ENCODE data around the gene CNTN4.

CNTN4 gene

GRCh38 chr3:2415083-2415482 lies 316.4 kb downstream of the CNTN4 start:
- Histone ChIP-seq H2AFZ (ENCODE audit: low read length) (no peak overlapping the region), H3K79me2 (ENCODE audit: insufficient read depth, low read length) (no peaks in the 10 kb centered on the region)
- no peak for TF ChIP-seq EZH2 (IDR thresholded peaks at IDR 0.05; ENCODE audit: borderline replicate concordance, low read length)
- TF ChIP-seq CTCF (IDR thresholded peaks at IDR 0.05; ENCODE audit: low read length), result no peak

GRCh38 chr3:2420919-2421318 lies 322.3 kb downstream of the CNTN4 start:
- Histone ChIP-seq H3K27me3 (ENCODE audit: insufficient read depth, low read length) (no peaks in the 10 kb centered on the region), H3F3A (ENCODE audit: insufficient read depth, low read length) (no peaks in the 10 kb centered on the region), H3K27ac (ENCODE audit: low read depth, low read length, poor library complexity, severe bottlenecking) (no peak overlapping the region), H3K36me3 (ENCODE audit: insufficient read depth, low read length) (no peaks in the 10 kb centered on the region), H3K9ac (ENCODE audit: low read length) (no peak overlapping the region), H3K4me1 (ENCODE audit: insufficient read depth, low read length, severe bottlenecking) (no peaks in the 10 kb centered on the region), H3K9me3 (ENCODE audit: low read length) (no peaks in the 10 kb centered on the region), H2AFZ (ENCODE audit: low read length) (no peak overlapping the region), H3K79me2 (ENCODE audit: insufficient read depth, low read length) (no peaks in the 10 kb centered on the region), H3K9me2 (ENCODE audit: low read depth, low read length) (no peaks in the 10 kb centered on the region), H4K20me1 (ENCODE audit: insufficient read depth, low read length) (no peaks in the 10 kb centered on the region), H3K4me2 (ENCODE audit: low read length) (no peak overlapping the region), H3K4me3 (ENCODE audit: low read depth, low read length, poor library complexity, severe bottlenecking) (no peak overlapping the region)
- no peak for TF ChIP-seq EZH2 (IDR thresholded peaks at IDR 0.05; ENCODE audit: borderline replicate concordance, low read length)

More at GRCh38 chr3:2415083-2415482, 316.4 kb downstream of the CNTN4 start:
- Histone ChIP-seq H3K9me3 (ENCODE audit: low read length) (no peaks in the 10 kb centered on the region), H3K27ac (ENCODE audit: low read depth, low read length, poor library complexity, severe bottlenecking) (no peak overlapping the region), H3K9me2 (ENCODE audit: low read depth, low read length) (no peaks in the 10 kb centered on the region), H4K20me1 (ENCODE audit: insufficient read depth, low read length) (no peaks in the 10 kb centered on the region), H3F3A (ENCODE audit: insufficient read depth, low read length) (no peaks in the 10 kb centered on the region), H3K36me3 (ENCODE audit: insufficient read depth, low read length) (no peaks in the 10 kb centered on the region), H3K27me3 (ENCODE audit: insufficient read depth, low read length) (no peaks in the 10 kb centered on the region), H3K4me3 (ENCODE audit: low read depth, low read length, poor library complexity, severe bottlenecking) (no peak overlapping the region), H3K9ac (ENCODE audit: low read length) (no peak overlapping the region), H3K4me1 (ENCODE audit: insufficient read depth, low read length, severe bottlenecking) (no peaks in the 10 kb centered on the region), H3K4me2 (ENCODE audit: low read length) (no peak overlapping the region)

- no peaks in the 10 kb centered on the region for H4K20me1 ChIP-seq (ENCODE audit: insufficient read depth, low read length)
- no peaks in the 10 kb centered on the region for H3F3A ChIP-seq (ENCODE audit: insufficient read depth, low read length)
- no peaks in the 10 kb centered on the region for H3K9me3 ChIP-seq (ENCODE audit: low read length)
- no peak overlapping the region for H3K4me3 ChIP-seq (ENCODE audit: low read depth, low read length, poor library complexity, severe bottlenecking)
- H3K4me1 ChIP-seq (ENCODE audit: insufficient read depth, low read length, severe bottlenecking), result no peaks in the 10 kb centered on the region
- no peaks in the 10 kb centered on the region for H3K79me2 ChIP-seq (ENCODE audit: insufficient read depth, low read length)
- H3K36me3 ChIP-seq (ENCODE audit: insufficient read depth, low read length), result no peaks in the 10 kb centered on the region
- no peak overlapping the region for H3K9ac ChIP-seq (ENCODE audit: low read length)
- H3K27me3 ChIP-seq (ENCODE audit: insufficient read depth, low read length), result no peaks in the 10 kb centered on the region
- H3K4me2 ChIP-seq (ENCODE audit: low read length), result no peak overlapping the region
- H2AFZ ChIP-seq (ENCODE audit: low read length), result no peak overlapping the region
- H3K27ac ChIP-seq (ENCODE audit: low read depth, low read length, poor library complexity, severe bottlenecking), result no peak overlapping the region
- TF ChIP-seq EZH2 (IDR thresholded peaks at IDR 0.05; ENCODE audit: borderline replicate concordance, low read length) (no peak), CTCF (IDR thresholded peaks at IDR 0.05; ENCODE audit: low read length) (no peak)
- H3K9me2 ChIP-seq (ENCODE audit: low read depth, low read length), result no peaks in the 10 kb centered on the region
Observed at GRCh38 chr3:2423143-2423542, 324.5 kb downstream of the CNTN4 start.

GRCh38 chr3:2441558-2441957 lies 342.9 kb downstream of the CNTN4 start:
- H4K20me1 ChIP-seq (ENCODE audit: insufficient read depth, low read length), result no peaks in the 10 kb centered on the region
- no peaks in the 10 kb centered on the region for H3K9me3 ChIP-seq (ENCODE audit: low read length)
- H3K27ac ChIP-seq (ENCODE audit: low read depth, low read length, poor library complexity, severe bottlenecking), result no peak overlapping the region
- no peaks in the 10 kb centered on the region for H3K36me3 ChIP-seq (ENCODE audit: insufficient read depth, low read length)
- no peaks in the 10 kb centered on the region for H3K27me3 ChIP-seq (ENCODE audit: insufficient read depth, low read length)
- H3K4me1 ChIP-seq (ENCODE audit: insufficient read depth, low read length, severe bottlenecking), result no peaks in the 10 kb centered on the region
- TF ChIP-seq EZH2 (IDR thresholded peaks at IDR 0.05; ENCODE audit: borderline replicate concordance, low read length) (no peak), CTCF (IDR thresholded peaks at IDR 0.05; ENCODE audit: low read length) (no peak)
- H3F3A ChIP-seq (ENCODE audit: insufficient read depth, low read length), result no peaks in the 10 kb centered on the region
- no peak overlapping the region for H3K4me3 ChIP-seq (ENCODE audit: low read depth, low read length, poor library complexity, severe bottlenecking)
- no peaks in the 10 kb centered on the region for H3K9me2 ChIP-seq (ENCODE audit: low read depth, low read length)
- no peak overlapping the region for H2AFZ ChIP-seq (ENCODE audit: low read length)
- H3K9ac ChIP-seq (ENCODE audit: low read length), result no peak overlapping the region
- H3K79me2 ChIP-seq (ENCODE audit: insufficient read depth, low read length), result no peaks in the 10 kb centered on the region
- H3K4me2 ChIP-seq (ENCODE audit: low read length), result no peak overlapping the region
